CD14-positive monocyte (primary cell): ENCODE measurements around the gene HDHD5. TPM values are rescaled to one million over a fixed set of nuclear protein-coding genes. Genes with fewer than 3 reads are reported as not detected.
A peak's percentile ranks its signal among the peaks of the same experiment; 100 is the strongest.

Source experiments
- DNase-seq, 3 donors: peaks; one replicate each; pipeline ENCODE4 v3.0.0-alpha.2; 2011 to 2022
- H2AFZ ChIP-seq: 2 replicates; pipeline ENCODE4 v1.6.0; 2012; ENCODE audit warnings: mild to moderate bottlenecking, low read depth, low read length, inconsistent platforms; ENCODE audit not compliant: insufficient read depth, poor library complexity, severe bottlenecking
- H3K27ac ChIP-seq, 2 donors: 1 replicate in 1 of 2; 2 replicates in 1 of 2; pipeline ENCODE4 v1.5.1; 2012 to 2013; ENCODE audit warnings: low read length in 2 of 2, control low read depth in 1 of 2, inconsistent platforms in 1 of 2, low read depth in 1 of 2, mild to moderate bottlenecking in 1 of 2
- H3K27me3 ChIP-seq, 2 donors: one replicate each; pipeline versions ENCODE4 v1.6.0 to v1.6.1; 2011 to 2013; ENCODE audit warnings: low read length in 2 of 2; ENCODE audit not compliant: control insufficient read depth in 2 of 2, insufficient read depth in 2 of 2
- H3K36me3 ChIP-seq, 2 donors: replicated peaks in 1 of 2; 1 replicate in 1 of 2; 2 replicates in 1 of 2; pipeline versions ENCODE4 v1.5.1 to v1.6.1; 2012 to 2013; ENCODE audit warnings: low read length in 2 of 2, control low read depth in 1 of 2, inconsistent platforms in 1 of 2, mild to moderate bottlenecking in 1 of 2; ENCODE audit not compliant: insufficient read depth in 2 of 2, control insufficient read depth in 1 of 2
- H3K4me1 ChIP-seq, 2 donors: 1 replicate in 1 of 2; 2 replicates in 1 of 2; pipeline versions ENCODE4 v1.5.1 to v1.6.1; 2012 to 2013; ENCODE audit warnings: low read length in 2 of 2, control low read depth in 1 of 2, inconsistent platforms in 1 of 2, mild to moderate bottlenecking in 1 of 2, moderate library complexity in 1 of 2; ENCODE audit not compliant: insufficient read depth in 2 of 2, control insufficient read depth in 1 of 2
- H3K4me2 ChIP-seq: replicated peaks from 2 replicates; pipeline ENCODE3; 2012; ENCODE audit warnings: low read length, moderate library complexity, mild to moderate bottlenecking; ENCODE audit not compliant: poor library complexity, severe bottlenecking; ENCODE audit errors: extremely low read depth
- H3K4me3 ChIP-seq, 3 experiments: fragments of 200-600 bp in 1 of 3; sonication (generic) in 1 of 3; replicated peaks in 1 of 3; 1 replicate in 2 of 3; 2 replicates in 1 of 3; pipeline ENCODE4 v1.5.1; 2011 to 2013; ENCODE audit warnings: low read length in 3 of 3, mild to moderate bottlenecking in 3 of 3, control low read depth in 2 of 3, low read depth in 2 of 3, inconsistent platforms in 1 of 3, moderate library complexity in 1 of 3
- H3K79me2 ChIP-seq: 2 replicates; pipeline ENCODE4 v1.6.0; 2012; ENCODE audit warnings: mild to moderate bottlenecking, control low read depth, inconsistent platforms, low read length, moderate library complexity; ENCODE audit not compliant: insufficient read depth
- H3K9ac ChIP-seq: 2 replicates; pipeline ENCODE4 v1.6.0; 2017; ENCODE audit warnings: low read length, mild to moderate bottlenecking; ENCODE audit not compliant: insufficient read depth, poor library complexity, severe bottlenecking
- H3K9me3 ChIP-seq, 2 donors: replicated peaks in 1 of 2; 1 replicate in 1 of 2; 2 replicates in 1 of 2; pipeline versions ENCODE4 v1.5.1 to v1.6.1; 2012 to 2013; ENCODE audit warnings: low read length in 2 of 2, control low read depth in 1 of 2; ENCODE audit not compliant: control insufficient read depth in 1 of 2, insufficient read depth in 1 of 2
- H4K20me1 ChIP-seq: 2 replicates; pipeline ENCODE4 v1.6.0; 2012; ENCODE audit warnings: mild to moderate bottlenecking, low read length, control low read depth, moderate library complexity; ENCODE audit not compliant: insufficient read depth
- H3K27ac Mint-ChIP-seq, 7 donors: one replicate each; pipeline ENCODE4 v1.8.0; 2020; ENCODE audit warnings: mild to moderate bottlenecking in 7 of 7, mixed read lengths in 7 of 7, moderate library complexity in 6 of 7, inconsistent platforms in 2 of 7
- H3K27me3 Mint-ChIP-seq, 3 donors: one replicate each; pipeline ENCODE4 v1.8.0; 2021 to 2022; ENCODE audit warnings: low read depth in 3 of 3, mild to moderate bottlenecking in 3 of 3, mixed read lengths in 3 of 3, moderate library complexity in 3 of 3, inconsistent platforms in 1 of 3
- H3K36me3 Mint-ChIP-seq, 2 donors: one replicate each; pipeline ENCODE4 v1.8.0; 2020; ENCODE audit warnings: mixed read lengths in 2 of 2, inconsistent platforms in 1 of 2, mild to moderate bottlenecking in 1 of 2
- H3K4me1 Mint-ChIP-seq: one replicate; pipeline ENCODE4 v1.8.0; 2020; ENCODE audit warnings: mild to moderate bottlenecking, mixed read lengths
- H3K4me3 Mint-ChIP-seq, 2 donors: one replicate each; pipeline ENCODE4 v1.8.0; 2020; ENCODE audit warnings: mild to moderate bottlenecking in 2 of 2, mixed read lengths in 2 of 2, moderate library complexity in 1 of 2
- H3K9me3 Mint-ChIP-seq, 7 donors: one replicate each; pipeline ENCODE4 v1.8.0; 2020 to 2022; ENCODE audit warnings: mixed read lengths in 7 of 7, mild to moderate bottlenecking in 6 of 7, moderate library complexity in 6 of 7, inconsistent platforms in 2 of 7
- WGBS: methylation state at CpG from one replicate; pipeline ENCODE4 v1.1.5; 2013; ENCODE audit warnings: missing lambda C conversion rate; ENCODE audit not compliant: insufficient coverage; 5-methylcytosine and 5-hydroxymethylcytosine counted together
- intact Hi-C, 2 donors: fragments of 100-400 bp; cut with micrococcal nuclease; formaldehyde crosslinking; loops; one replicate each; pipeline versions ENCODE4 v1.15.0 to v1.15.1; 2023
- polyA plus RNA-seq, 3 donors: library from polyadenylated mRNA; depleted of rRNA in 1 of 3; unstranded in 2 of 3; stranded (reverse) in 1 of 3; fragments of 300-500 nt in 2 of 3; fragments of >200 nt in 1 of 3; fragmentation: Illumina TruSeq in 2 of 3; gene quantifications; 1 replicate in 2 of 3; 2 replicates in 1 of 3; pipeline ENCODE4 v1.2.3, GENCODE V29; 2012 to 2021
- TF ChIP-seq, protein P1 (sequence below): fragments of 200-600 bp; IDR thresholded peaks from one replicate; pipeline ENCODE4 v1.8.0; 2022; ENCODE audit warnings: antibody characterized with exemption, mild to moderate bottlenecking

HDHD5 gene
- polyA plus RNA-seq, 3 donors, result 75.9 to 119 (median 79.9) TPM

DNA sequence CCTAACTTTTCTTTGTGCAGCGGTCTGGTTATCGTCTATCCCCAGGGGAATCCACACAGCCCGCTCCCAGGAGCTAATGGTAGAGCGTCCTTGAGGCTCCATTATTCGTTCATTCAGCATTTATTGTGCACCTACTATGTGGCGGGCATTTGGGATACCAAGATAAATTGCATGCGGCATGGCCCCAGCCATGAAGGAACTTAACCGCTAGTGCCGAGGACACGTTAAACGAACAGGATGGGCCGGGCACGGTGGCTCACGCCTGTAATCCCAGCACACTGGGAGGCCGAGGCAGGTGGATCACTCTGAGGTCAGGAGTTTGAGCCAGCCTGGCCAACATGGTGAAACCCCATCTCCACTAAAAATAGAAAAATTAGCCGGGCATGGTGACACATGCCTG, 49.1 kb downstream of the HDHD5 start:
- Mint-ChIP-seq H3K4me3 (no peak overlapping the region), H3K36me3 (peaks cover 68 to 91% of the 10 kb centered on the region in 2 donors), H3K4me1 (peaks cover 91% of the 10 kb centered on the region), H3K27ac (peak overlapping the region; percentile 26 to 88 (median 73)), H3K27me3 (peaks cover 0 to 2% (median 0%) of the 10 kb centered on the region in 3 donors), H3K9me3 (no peaks in the 10 kb centered on the region)
- Histone ChIP-seq H3K9me3 (no peaks in the 10 kb centered on the region), H3K79me2 (peaks cover 84% of the 10 kb centered on the region), H2AFZ (no peak overlapping the region), H3K4me3 (no peak overlapping the region), H3K36me3 (peaks cover 67 to 85% of the 10 kb centered on the region in 2 donors), H3K27ac (peak overlapping the region in 1 of 2 donors; percentile 85), H3K4me1 (peaks cover 99 to 100% of the 10 kb centered on the region in 2 donors), H3K4me2 (no peak overlapping the region), H3K9ac (no peak overlapping the region), H3K27me3 (no peaks in the 10 kb centered on the region), H4K20me1 (peaks cover 84% of the 10 kb centered on the region)
- TF ChIP-seq, protein P1, sequence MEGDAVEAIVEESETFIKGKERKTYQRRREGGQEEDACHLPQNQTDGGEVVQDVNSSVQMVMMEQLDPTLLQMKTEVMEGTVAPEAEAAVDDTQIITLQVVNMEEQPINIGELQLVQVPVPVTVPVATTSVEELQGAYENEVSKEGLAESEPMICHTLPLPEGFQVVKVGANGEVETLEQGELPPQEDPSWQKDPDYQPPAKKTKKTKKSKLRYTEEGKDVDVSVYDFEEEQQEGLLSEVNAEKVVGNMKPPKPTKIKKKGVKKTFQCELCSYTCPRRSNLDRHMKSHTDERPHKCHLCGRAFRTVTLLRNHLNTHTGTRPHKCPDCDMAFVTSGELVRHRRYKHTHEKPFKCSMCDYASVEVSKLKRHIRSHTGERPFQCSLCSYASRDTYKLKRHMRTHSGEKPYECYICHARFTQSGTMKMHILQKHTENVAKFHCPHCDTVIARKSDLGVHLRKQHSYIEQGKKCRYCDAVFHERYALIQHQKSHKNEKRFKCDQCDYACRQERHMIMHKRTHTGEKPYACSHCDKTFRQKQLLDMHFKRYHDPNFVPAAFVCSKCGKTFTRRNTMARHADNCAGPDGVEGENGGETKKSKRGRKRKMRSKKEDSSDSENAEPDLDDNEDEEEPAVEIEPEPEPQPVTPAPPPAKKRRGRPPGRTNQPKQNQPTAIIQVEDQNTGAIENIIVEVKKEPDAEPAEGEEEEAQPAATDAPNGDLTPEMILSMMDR, result no peak
- 98% methylated on average over 8 of the region's 16 CpGs for WGBS
- intact Hi-C loops, result loop anchor here (5.0 to 10.0 kb wide), 3 partner anchors 47 to 665 kb away; partner anchors contain the start of genes BID (in 1 of the 2) and HDHD5 (in 1 of the 2)
- no peak for DNase-seq

DNA sequence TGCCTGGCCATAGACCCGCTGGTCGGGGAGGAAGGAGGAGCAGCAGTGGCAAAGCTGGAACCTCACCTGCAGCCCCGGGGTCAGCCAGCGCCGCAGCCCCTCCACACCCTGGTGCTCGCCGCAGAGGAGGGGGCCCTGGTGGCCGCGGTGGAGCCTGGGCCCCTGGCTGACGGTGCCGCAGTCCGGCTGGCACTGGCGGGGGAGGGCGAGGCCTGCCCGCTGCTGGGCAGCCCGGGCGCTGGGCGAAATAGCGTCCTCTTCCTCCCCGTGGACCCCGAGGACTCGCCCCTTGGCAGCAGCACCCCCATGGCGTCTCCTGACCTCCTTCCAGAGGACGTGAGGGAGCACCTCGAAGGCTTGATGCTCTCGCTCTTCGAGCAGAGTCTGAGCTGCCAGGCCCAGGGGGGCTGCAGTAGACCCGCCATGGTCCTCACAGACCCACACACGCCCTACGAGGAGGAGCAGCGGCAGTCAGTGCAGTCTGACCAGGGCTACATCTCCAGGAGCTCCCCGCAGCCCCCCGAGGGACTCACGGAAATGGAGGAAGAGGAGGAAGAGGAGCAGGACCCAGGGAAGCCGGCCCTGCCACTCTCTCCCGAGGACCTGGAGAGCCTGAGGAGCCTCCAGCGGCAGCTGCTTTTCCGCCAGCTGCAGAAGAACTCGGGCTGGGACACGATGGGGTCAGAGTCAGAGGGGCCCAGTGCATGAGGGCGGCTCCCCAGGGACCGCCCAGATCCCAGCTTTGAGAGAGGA, 49.8 kb downstream of the HDHD5 start:
- Mint-ChIP-seq H3K36me3 (peaks cover 74 to 92% of the 10 kb centered on the region in 2 donors), H3K27ac (peak overlapping the region in 4 of 7 donors; percentile 28 to 88 (median 75)), H3K4me1 (peaks cover 91% of the 10 kb centered on the region), H3K4me3 (no peak overlapping the region), H3K27me3 (peaks cover 0 to 2% (median 2%) of the 10 kb centered on the region in 3 donors), H3K9me3 (no peaks in the 10 kb centered on the region)
- Histone ChIP-seq H3K4me3 (no peak overlapping the region), H4K20me1 (peaks cover 84% of the 10 kb centered on the region), H3K4me2 (no peak overlapping the region), H2AFZ (no peak overlapping the region), H3K9me3 (no peaks in the 10 kb centered on the region), H3K4me1 (peaks cover 99 to 100% of the 10 kb centered on the region in 2 donors), H3K27me3 (no peaks in the 10 kb centered on the region), H3K36me3 (peaks cover 72 to 92% of the 10 kb centered on the region in 2 donors), H3K27ac (peak overlapping the region; percentile 75 to 85), H3K79me2 (peaks cover 84% of the 10 kb centered on the region), H3K9ac (no peak overlapping the region)
- 87% methylated on average over 35 of the region's 42 CpGs for WGBS
- TF ChIP-seq, protein P1, result no peak
- intact Hi-C loops, result loop anchor here (5.0 to 10.0 kb wide), 3 partner anchors 48 to 666 kb away; partner anchors contain the start of genes BID (in 1 of the 2) and HDHD5 (in 1 of the 2)
- DNase-seq, result peak in 1 of 3 donors; percentile 2
